Measurements from ENCODE around the gene PCDHB10.
"Not testable (repeated sequence)": the region's sequence is repeated elsewhere in the genome, so short reads cannot be mapped to it uniquely, and the experiment has no call there.

PCDHB10 gene

GRCh38 chr5:141210849-141211248 is 18.7 kb downstream of the PCDHB10 start:
- not testable (repeated sequence) for H3K9ac ChIP-seq (ENCODE audit: low read length in 5 of 5); H3K27ac ChIP-seq (ENCODE audit: low read depth, low read length); H3K4me3 ChIP-seq (ENCODE audit: low read depth in 1 of 5, low read length in 5 of 5); H3K4me1 ChIP-seq (ENCODE audit: control insufficient read depth in 5 of 5, insufficient read depth in 5 of 5, low read length in 5 of 5); H3K27me3 ChIP-seq (ENCODE audit: control insufficient read depth in 5 of 5, insufficient read depth in 4 of 5, low read length in 5 of 5); H3K36me3 ChIP-seq (ENCODE audit: control insufficient read depth in 5 of 5, insufficient read depth in 5 of 5, low read length in 5 of 5)
- H3K9me3 ChIP-seq (ENCODE audit: control insufficient read depth in 5 of 5, low read length in 5 of 5) = peaks cover 14 to 51% (median 29%) of the 10 kb centered on the region in 5 donors

GRCh38 chr5:141213656-141214339 is 21.6 kb downstream of the PCDHB10 start, which contains the start of gene PCDHB13:
PCDHB13 (plus strand) TSS chr5:141213919; CDS start chr5:141214124, 205 bp downstream.
- H3K9me3 ChIP-seq (ENCODE audit: control insufficient read depth in 5 of 5, low read length in 5 of 5) = peaks cover 19 to 56% (median 34%) of the 10 kb centered on the region in 5 donors

DNA sequence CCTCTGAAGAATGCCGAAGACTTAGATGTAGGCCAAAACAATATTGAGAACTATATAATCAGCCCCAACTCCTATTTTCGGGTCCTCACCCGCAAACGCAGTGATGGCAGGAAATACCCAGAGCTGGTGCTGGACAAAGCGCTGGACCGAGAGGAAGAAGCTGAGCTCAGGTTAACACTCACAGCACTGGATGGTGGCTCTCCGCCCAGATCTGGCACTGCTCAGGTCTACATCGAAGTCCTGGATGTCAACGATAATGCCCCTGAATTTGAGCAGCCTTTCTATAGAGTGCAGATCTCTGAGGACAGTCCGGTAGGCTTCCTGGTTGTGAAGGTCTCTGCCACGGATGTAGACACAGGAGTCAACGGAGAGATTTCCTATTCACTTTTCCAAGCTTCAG is 22.4 kb downstream of the PCDHB10 start:
- Histone ChIP-seq H3K9me3 (ENCODE audit: control insufficient read depth in 5 of 5, low read length in 5 of 5) (peaks cover 20 to 55% (median 33%) of the 10 kb centered on the region in 5 donors), H3K4me3 (ENCODE audit: low read depth in 1 of 5, low read length in 5 of 5) (peak overlapping the region in 4 of 5 donors; percentile 19 to 44 (median 30))
- not testable (repeated sequence) for H3K27ac ChIP-seq (ENCODE audit: low read depth, low read length); H3K27me3 ChIP-seq (ENCODE audit: control insufficient read depth in 5 of 5, insufficient read depth in 4 of 5, low read length in 5 of 5); H3K4me1 ChIP-seq (ENCODE audit: control insufficient read depth in 5 of 5, insufficient read depth in 5 of 5, low read length in 5 of 5); H3K36me3 ChIP-seq (ENCODE audit: control insufficient read depth in 5 of 5, insufficient read depth in 5 of 5, low read length in 5 of 5); H3K9ac ChIP-seq (ENCODE audit: low read length in 5 of 5)

More at GRCh38 chr5:141213656-141214339, 21.6 kb downstream of the PCDHB10 start, which contains the start of gene PCDHB13:
- H3K36me3 ChIP-seq (ENCODE audit: control insufficient read depth in 5 of 5, insufficient read depth in 5 of 5, low read length in 5 of 5); H3K27me3 ChIP-seq (ENCODE audit: control insufficient read depth in 5 of 5, insufficient read depth in 4 of 5, low read length in 5 of 5); H3K27ac ChIP-seq (ENCODE audit: low read depth, low read length); H3K9ac ChIP-seq (ENCODE audit: low read length in 5 of 5); H3K4me1 ChIP-seq (ENCODE audit: control insufficient read depth in 5 of 5, insufficient read depth in 5 of 5, low read length in 5 of 5): not testable (repeated sequence)
- H3K4me3 ChIP-seq (ENCODE audit: low read depth in 1 of 5, low read length in 5 of 5) = peak within 1 kb of the TSS; percentile 37 to 53 (median 44)

- not testable (repeated sequence) for H3K9ac ChIP-seq (ENCODE audit: low read length in 5 of 5); H3K27me3 ChIP-seq (ENCODE audit: control insufficient read depth in 5 of 5, insufficient read depth in 4 of 5, low read length in 5 of 5); H3K4me1 ChIP-seq (ENCODE audit: control insufficient read depth in 5 of 5, insufficient read depth in 5 of 5, low read length in 5 of 5); H3K36me3 ChIP-seq (ENCODE audit: control insufficient read depth in 5 of 5, insufficient read depth in 5 of 5, low read length in 5 of 5); H3K27ac ChIP-seq (ENCODE audit: low read depth, low read length)
- peaks cover 20 to 53% (median 35%) of the 10 kb centered on the region in 5 donors for H3K9me3 ChIP-seq (ENCODE audit: control insufficient read depth in 5 of 5, low read length in 5 of 5)
- H3K4me3 ChIP-seq (ENCODE audit: low read depth in 1 of 5, low read length in 5 of 5) = peak overlapping the region in 3 of 5 donors; percentile 24 to 44 (median 37)
Observed at GRCh38 chr5:141215504-141215903, 23.4 kb downstream of the PCDHB10 start.

DNA sequence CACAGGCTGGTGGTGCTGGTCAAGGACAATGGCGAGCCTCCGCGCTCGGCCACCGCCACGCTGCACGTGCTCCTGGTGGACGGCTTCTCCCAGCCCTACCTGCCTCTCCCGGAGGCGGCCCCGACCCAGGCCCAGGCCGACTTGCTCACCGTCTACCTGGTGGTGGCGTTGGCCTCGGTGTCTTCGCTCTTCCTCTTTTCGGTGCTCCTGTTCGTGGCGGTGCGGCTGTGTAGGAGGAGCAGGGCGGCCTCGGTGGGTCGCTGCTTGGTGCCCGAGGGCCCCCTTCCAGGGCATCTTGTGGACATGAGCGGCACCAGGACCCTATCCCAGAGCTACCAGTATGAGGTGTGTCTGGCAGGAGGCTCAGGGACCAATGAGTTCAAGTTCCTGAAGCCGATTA is 23.9 kb downstream of the PCDHB10 start:
- not testable (repeated sequence) for H3K4me1 ChIP-seq (ENCODE audit: control insufficient read depth in 5 of 5, insufficient read depth in 5 of 5, low read length in 5 of 5); H3K27ac ChIP-seq (ENCODE audit: low read depth, low read length); H3K36me3 ChIP-seq (ENCODE audit: control insufficient read depth in 5 of 5, insufficient read depth in 5 of 5, low read length in 5 of 5); H3K9ac ChIP-seq (ENCODE audit: low read length in 5 of 5); H3K27me3 ChIP-seq (ENCODE audit: control insufficient read depth in 5 of 5, insufficient read depth in 4 of 5, low read length in 5 of 5)
- peaks cover 20 to 56% (median 38%) of the 10 kb centered on the region in 5 donors for H3K9me3 ChIP-seq (ENCODE audit: control insufficient read depth in 5 of 5, low read length in 5 of 5)
- H3K4me3 ChIP-seq (ENCODE audit: low read depth in 1 of 5, low read length in 5 of 5) = peak overlapping the region in 1 of 5 donors; percentile 13

DNA sequence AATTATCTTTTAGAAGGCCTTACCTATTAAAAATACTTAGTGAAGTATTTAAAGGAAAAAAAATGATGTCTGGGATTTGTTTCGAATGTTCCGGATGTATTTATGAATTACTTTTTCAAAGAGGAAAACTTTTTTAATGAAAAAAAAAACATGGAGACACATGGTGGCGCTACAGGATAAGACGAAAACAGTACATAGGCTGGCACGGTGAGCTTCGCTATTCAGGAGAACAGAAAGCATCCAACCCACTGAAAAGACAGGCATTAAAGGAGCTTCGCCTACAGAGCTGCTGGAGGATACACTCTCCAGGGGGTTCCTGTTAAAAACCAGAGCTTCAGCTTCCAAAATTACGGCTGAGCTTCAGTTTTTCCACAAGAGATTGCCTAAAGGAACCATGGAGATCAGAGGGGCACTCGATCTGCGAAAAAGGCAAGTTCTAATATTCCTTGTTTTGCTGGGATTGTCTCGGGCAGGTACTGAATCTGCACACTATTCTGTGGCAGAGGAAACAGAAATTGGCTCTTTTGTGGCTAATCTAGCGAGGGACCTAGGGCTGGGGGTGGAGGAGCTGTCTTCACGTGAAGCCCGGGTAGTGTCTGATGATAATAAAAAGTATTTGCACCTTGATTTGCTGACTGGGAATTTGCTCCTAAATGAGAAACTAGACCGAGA is 31.1 kb downstream of the PCDHB10 start, which contains the start of gene PCDHB14:
Gene PCDHB14, plus strand, starts transcription at position 232 of the 672 bp plus-strand sequence. Its CDS starts 163 bp downstream, at position 395.
- Histone ChIP-seq H3K9me3 (ENCODE audit: control insufficient read depth in 5 of 5, low read length in 5 of 5) (peaks cover 28 to 69% (median 52%) of the 10 kb centered on the region in 5 donors), H3K36me3 (ENCODE audit: control insufficient read depth in 5 of 5, insufficient read depth in 5 of 5, low read length in 5 of 5) (no peaks in the 10 kb centered on the region), H3K4me1 (ENCODE audit: control insufficient read depth in 5 of 5, insufficient read depth in 5 of 5, low read length in 5 of 5) (peaks cover 0 to 7% (median 6%) of the 10 kb centered on the region in 5 donors), H3K4me3 (ENCODE audit: low read depth in 1 of 5, low read length in 5 of 5) (peak within 1 kb of the TSS; percentile 42 to 61 (median 56)), H3K27ac (ENCODE audit: low read depth, low read length) (no peak within 1 kb of the TSS), H3K27me3 (ENCODE audit: control insufficient read depth in 5 of 5, insufficient read depth in 4 of 5, low read length in 5 of 5) (no peaks in the 10 kb centered on the region), H3K9ac (ENCODE audit: low read length in 5 of 5) (no peak within 1 kb of the TSS)

DNA sequence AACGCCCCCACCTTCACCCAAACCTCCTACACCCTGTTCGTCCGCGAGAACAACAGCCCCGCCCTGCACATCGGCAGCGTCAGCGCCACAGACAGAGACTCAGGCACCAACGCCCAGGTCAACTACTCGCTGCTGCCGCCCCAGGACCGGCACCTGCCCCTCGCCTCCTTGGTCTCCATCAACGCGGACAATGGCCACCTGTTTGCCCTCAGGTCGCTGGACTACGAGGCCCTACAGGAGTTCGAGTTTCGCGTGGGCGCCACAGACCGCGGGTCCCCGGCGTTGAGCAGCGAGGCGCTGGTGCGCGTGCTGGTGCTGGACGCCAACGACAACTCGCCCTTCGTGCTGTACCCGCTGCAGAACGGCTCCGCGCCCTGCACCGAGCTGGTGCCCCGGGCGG is 32.7 kb downstream of the PCDHB10 start:
- not testable (repeated sequence) for H3K36me3 ChIP-seq (ENCODE audit: control insufficient read depth in 5 of 5, insufficient read depth in 5 of 5, low read length in 5 of 5); H3K4me1 ChIP-seq (ENCODE audit: control insufficient read depth in 5 of 5, insufficient read depth in 5 of 5, low read length in 5 of 5); H3K27me3 ChIP-seq (ENCODE audit: control insufficient read depth in 5 of 5, insufficient read depth in 4 of 5, low read length in 5 of 5); H3K9ac ChIP-seq (ENCODE audit: low read length in 5 of 5); H3K27ac ChIP-seq (ENCODE audit: low read depth, low read length)
- peaks cover 27 to 58% (median 54%) of the 10 kb centered on the region in 5 donors for H3K9me3 ChIP-seq (ENCODE audit: control insufficient read depth in 5 of 5, low read length in 5 of 5)
- peak overlapping the region in 1 of 5 donors; percentile 28 for H3K4me3 ChIP-seq (ENCODE audit: low read depth in 1 of 5, low read length in 5 of 5)

DNA sequence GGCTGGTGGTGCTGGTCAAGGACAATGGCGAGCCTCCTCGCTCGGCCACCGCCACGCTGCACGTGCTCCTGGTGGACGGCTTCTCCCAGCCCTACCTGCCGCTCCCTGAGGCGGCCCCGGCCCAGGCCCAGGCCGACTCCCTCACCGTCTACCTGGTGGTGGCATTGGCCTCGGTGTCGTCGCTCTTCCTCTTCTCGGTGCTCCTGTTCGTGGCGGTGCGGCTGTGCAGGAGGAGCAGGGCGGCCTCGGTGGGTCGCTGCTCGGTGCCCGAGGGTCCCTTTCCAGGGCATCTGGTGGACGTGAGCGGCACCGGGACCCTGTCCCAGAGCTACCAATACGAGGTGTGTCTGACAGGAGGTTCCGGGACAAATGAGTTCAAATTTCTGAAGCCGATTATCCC is 33.3 kb downstream of the PCDHB10 start:
- not testable (repeated sequence) for H3K9ac ChIP-seq (ENCODE audit: low read length in 5 of 5); H3K27me3 ChIP-seq (ENCODE audit: control insufficient read depth in 5 of 5, insufficient read depth in 4 of 5, low read length in 5 of 5); H3K4me1 ChIP-seq (ENCODE audit: control insufficient read depth in 5 of 5, insufficient read depth in 5 of 5, low read length in 5 of 5); H3K36me3 ChIP-seq (ENCODE audit: control insufficient read depth in 5 of 5, insufficient read depth in 5 of 5, low read length in 5 of 5); H3K4me3 ChIP-seq (ENCODE audit: low read depth in 1 of 5, low read length in 5 of 5); H3K27ac ChIP-seq (ENCODE audit: low read depth, low read length)
- peaks cover 27 to 54% (median 50%) of the 10 kb centered on the region in 5 donors for H3K9me3 ChIP-seq (ENCODE audit: control insufficient read depth in 5 of 5, low read length in 5 of 5)

GRCh38 chr5:141234109-141234667 is 42.0 kb downstream of the PCDHB10 start:
- Histone ChIP-seq H3K4me1 (ENCODE audit: control insufficient read depth in 5 of 5, insufficient read depth in 5 of 5, low read length in 5 of 5) (no peaks in the 10 kb centered on the region), H3K9ac (ENCODE audit: low read length in 5 of 5) (no peak overlapping the region), H3K4me3 (ENCODE audit: low read depth in 1 of 5, low read length in 5 of 5) (peak overlapping the region; percentile 45 to 60 (median 51))

DNA sequence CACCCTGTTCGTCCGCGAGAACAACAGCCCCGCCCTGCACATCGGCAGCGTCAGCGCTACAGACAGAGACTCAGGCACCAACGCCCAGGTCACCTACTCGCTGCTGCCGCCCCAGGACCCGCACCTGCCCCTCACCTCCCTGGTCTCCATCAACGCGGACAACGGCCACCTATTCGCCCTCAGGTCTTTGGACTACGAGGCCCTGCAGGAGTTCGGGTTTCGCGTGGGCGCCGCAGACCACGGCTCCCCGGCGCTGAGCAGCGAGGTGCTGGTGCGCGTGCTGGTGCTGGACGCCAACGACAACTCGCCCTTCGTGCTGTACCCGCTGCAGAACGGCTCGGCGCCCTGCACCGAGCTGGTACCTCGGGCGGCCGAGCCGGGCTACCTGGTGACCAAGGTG is 43.8 kb downstream of the PCDHB10 start:
- Histone ChIP-seq H3K9me3 (ENCODE audit: control insufficient read depth in 5 of 5, low read length in 5 of 5) (peaks cover 62 to 92% (median 87%) of the 10 kb centered on the region in 5 donors), H3K4me3 (ENCODE audit: low read depth in 1 of 5, low read length in 5 of 5) (peak overlapping the region in 3 of 5 donors; percentile 8 to 55 (median 47))
- H3K27me3 ChIP-seq (ENCODE audit: control insufficient read depth in 5 of 5, insufficient read depth in 4 of 5, low read length in 5 of 5); H3K9ac ChIP-seq (ENCODE audit: low read length in 5 of 5); H3K4me1 ChIP-seq (ENCODE audit: control insufficient read depth in 5 of 5, insufficient read depth in 5 of 5, low read length in 5 of 5); H3K36me3 ChIP-seq (ENCODE audit: control insufficient read depth in 5 of 5, insufficient read depth in 5 of 5, low read length in 5 of 5); H3K27ac ChIP-seq (ENCODE audit: low read depth, low read length): not testable (repeated sequence)

More at GRCh38 chr5:141234109-141234667, 42.0 kb downstream of the PCDHB10 start:
- Histone ChIP-seq H3K36me3 (ENCODE audit: control insufficient read depth in 5 of 5, insufficient read depth in 5 of 5, low read length in 5 of 5) (no peaks in the 10 kb centered on the region), H3K27me3 (ENCODE audit: control insufficient read depth in 5 of 5, insufficient read depth in 4 of 5, low read length in 5 of 5) (peaks cover 0 to 2% (median 0%) of the 10 kb centered on the region in 5 donors), H3K9me3 (ENCODE audit: control insufficient read depth in 5 of 5, low read length in 5 of 5) (peaks cover 50 to 83% (median 75%) of the 10 kb centered on the region in 5 donors), H3K27ac (ENCODE audit: low read depth, low read length) (no peak overlapping the region)
